ENCODE data around the gene IRF4.
"Not testable (repeated sequence)": the region's sequence is repeated elsewhere in the genome, so short reads cannot be mapped to it uniquely, and the experiment has no call there.

The IRF4 gene

GRCh38 chr6:366389-367297, 24.9 kb upstream of the IRF4 start:
- DNase-seq (ENCODE audit: low spot score), result no peak

GRCh38 chr6:367298-367794, 24.2 kb upstream of the IRF4 start:
- DNase-seq (ENCODE audit: low spot score), result no peak

- DNase-seq (ENCODE audit: low spot score), result no peak
Observed at GRCh38 chr6:367891-368630, 23.5 kb upstream of the IRF4 start.

GRCh38 chr6:369559-370431, 21.8 kb upstream of the IRF4 start:
- DNase-seq (ENCODE audit: low spot score), result no peak

GRCh38 chr6:370555-370954, 21.0 kb upstream of the IRF4 start:
- no peak for DNase-seq (ENCODE audit: low spot score)

GRCh38 chr6:371851-372250, 19.7 kb upstream of the IRF4 start:
- not testable (repeated sequence) for DNase-seq (ENCODE audit: low spot score)

- DNase-seq (ENCODE audit: low spot score), result no peak
Observed at GRCh38 chr6:372336-372911, 19.1 kb upstream of the IRF4 start.

GRCh38 chr6:373031-373430, 18.5 kb upstream of the IRF4 start:
- DNase-seq (ENCODE audit: low spot score), result no peak

- no peak for DNase-seq (ENCODE audit: low spot score)
Observed at GRCh38 chr6:373773-374724, 17.5 kb upstream of the IRF4 start.

GRCh38 chr6:374956-375355, 16.6 kb upstream of the IRF4 start:
- no peak for DNase-seq (ENCODE audit: low spot score)

- DNase-seq (ENCODE audit: low spot score), result no peak
Observed at GRCh38 chr6:376827-377640, 14.5 kb upstream of the IRF4 start.

GRCh38 chr6:377641-378020, 13.9 kb upstream of the IRF4 start:
- DNase-seq (ENCODE audit: low spot score), result not testable (repeated sequence)

GRCh38 chr6:378090-378957, 13.2 kb upstream of the IRF4 start:
- no peak for DNase-seq (ENCODE audit: low spot score)

- DNase-seq (ENCODE audit: low spot score), result no peak
Observed at GRCh38 chr6:378958-379409, 12.6 kb upstream of the IRF4 start.

GRCh38 chr6:379410-380181, 12.0 kb upstream of the IRF4 start:
- no peak for DNase-seq (ENCODE audit: low spot score)

- DNase-seq (ENCODE audit: low spot score), result no peak
Observed at GRCh38 chr6:380234-381218, 11.0 kb upstream of the IRF4 start.

Data from CD4-positive, alpha-beta T cell treated with Interleukin-6 at 100 ng/mL for 8 hours (primary cell).